ENCODE measurements around the gene SNAI3. TPM values are rescaled to one million over a fixed set of nuclear protein-coding genes. Genes with fewer than 3 reads are reported as not detected.

The SNAI3 gene
- total and polyA plus RNA-seq, 7 experiments from 2014 or later: 2.7 to 13.5 (median 6.5) TPM

- ATAC-seq: no peak
- Histone ChIP-seq H3K9me3 (ENCODE audit: control insufficient read depth in 2 of 3, low read length in 3 of 3) (no peaks in the 10 kb centered on the region), H3K27me3 (ENCODE audit: control insufficient read depth in 2 of 2, insufficient read depth in 2 of 2, low read length in 2 of 2) (no peaks in the 10 kb centered on the region), H3K4me3 (ENCODE audit: low read length) (no peak overlapping the region), H3K4me1 (ENCODE audit: control insufficient read depth in 2 of 2, insufficient read depth in 2 of 2, low read length in 2 of 2) (peaks cover 3 to 5% of the 10 kb centered on the region in 2 donors), H3K27ac (ENCODE audit: low read depth, low read length) (no peak overlapping the region), H3K36me3 (ENCODE audit: control insufficient read depth in 2 of 3, insufficient read depth in 3 of 3, low read length in 3 of 3) (peaks cover 0 to 57% (median 0%) of the 10 kb centered on the region in 3 experiments)
- no peak overlapping the region for H3K27ac Mint-ChIP-seq
- peaks cover 0 to 8% (median 0%) of the 10 kb centered on the region in 7 donors for H3K4me1 Mint-ChIP-seq
- peaks cover 0 to 12% (median 0%) of the 10 kb centered on the region in 5 donors for H3K36me3 Mint-ChIP-seq
- H3K27me3 Mint-ChIP-seq: no peaks in the 10 kb centered on the region
- ChIA-PET CTCF (no interaction called here), POLR2A (no interaction called here)
- no peaks in the 10 kb centered on the region for H3K9me3 Mint-ChIP-seq
- H3K4me3 Mint-ChIP-seq: no peak overlapping the region
- no peak for DNase-seq
- intact Hi-C loops (cut with micrococcal nuclease): no loop called here
Measured at GRCh38 chr16:88732961-88733294, 46.6 kb upstream of the SNAI3 start.

- H3K4me1 Mint-ChIP-seq: peaks cover 0 to 8% (median 0%) of the 10 kb centered on the region in 7 donors
- DNase-seq (no peak), ATAC-seq (no peak)
- Histone ChIP-seq H3K27ac (ENCODE audit: low read depth, low read length) (no peak overlapping the region), H3K9me3 (ENCODE audit: control insufficient read depth in 2 of 3, low read length in 3 of 3) (no peaks in the 10 kb centered on the region), H3K36me3 (ENCODE audit: control insufficient read depth in 2 of 3, insufficient read depth in 3 of 3, low read length in 3 of 3) (peaks cover 0 to 59% (median 0%) of the 10 kb centered on the region in 3 experiments), H3K4me1 (ENCODE audit: control insufficient read depth in 2 of 2, insufficient read depth in 2 of 2, low read length in 2 of 2) (no peaks in the 10 kb centered on the region), H3K27me3 (ENCODE audit: control insufficient read depth in 2 of 2, insufficient read depth in 2 of 2, low read length in 2 of 2) (no peaks in the 10 kb centered on the region), H3K4me3 (ENCODE audit: low read length) (no peak overlapping the region)
- H3K27me3 Mint-ChIP-seq: no peaks in the 10 kb centered on the region
- H3K9me3 Mint-ChIP-seq: no peaks in the 10 kb centered on the region
- POLR2A ChIA-PET: no interaction called here
- H3K36me3 Mint-ChIP-seq: peaks cover 0 to 12% (median 0%) of the 10 kb centered on the region in 5 donors
- H3K27ac Mint-ChIP-seq: no peak overlapping the region
- H3K4me3 Mint-ChIP-seq: no peak overlapping the region
- intact Hi-C loops (cut with micrococcal nuclease): no loop called here
- CTCF ChIA-PET: no interaction called here
Measured at GRCh38 chr16:88732172-88732960, 46.1 kb upstream of the SNAI3 start.

GRCh38 chr16:88731699-88732098 is 45.4 kb upstream of the SNAI3 start:
- no peaks in the 10 kb centered on the region for H3K9me3 Mint-ChIP-seq
- H3K27ac Mint-ChIP-seq: peak overlapping the region in 1 of 9 donors; percentile 25
- Histone ChIP-seq H3K9me3 (ENCODE audit: control insufficient read depth in 2 of 3, low read length in 3 of 3) (no peaks in the 10 kb centered on the region), H3K27me3 (ENCODE audit: control insufficient read depth in 2 of 2, insufficient read depth in 2 of 2, low read length in 2 of 2) (no peaks in the 10 kb centered on the region), H3K4me3 (ENCODE audit: low read length) (no peak overlapping the region), H3K36me3 (ENCODE audit: control insufficient read depth in 2 of 3, insufficient read depth in 3 of 3, low read length in 3 of 3) (peaks cover 0 to 66% (median 0%) of the 10 kb centered on the region in 3 experiments), H3K4me1 (ENCODE audit: control insufficient read depth in 2 of 2, insufficient read depth in 2 of 2, low read length in 2 of 2) (no peaks in the 10 kb centered on the region), H3K27ac (ENCODE audit: low read depth, low read length) (no peak overlapping the region)
- peak overlapping the region in 1 of 10 donors; percentile 9 for H3K4me3 Mint-ChIP-seq
- ChIA-PET CTCF (no interaction called here), POLR2A (no interaction called here)
- no peaks in the 10 kb centered on the region for H3K27me3 Mint-ChIP-seq
- peaks cover 0 to 8% (median 0%) of the 10 kb centered on the region in 7 donors for H3K4me1 Mint-ChIP-seq
- H3K36me3 Mint-ChIP-seq: peaks cover 0 to 12% (median 0%) of the 10 kb centered on the region in 5 donors
- ATAC-seq (no peak), DNase-seq (no peak)
- intact Hi-C loops (cut with micrococcal nuclease): no loop called here

- peaks cover 0 to 13% (median 0%) of the 10 kb centered on the region in 5 donors for H3K36me3 Mint-ChIP-seq
- CTCF ChIA-PET: no interaction called here
- POLR2A ChIA-PET: no interaction called here
- H3K4me1 Mint-ChIP-seq: peaks cover 0 to 8% (median 0%) of the 10 kb centered on the region in 7 donors
- H3K27me3 ChIP-seq (ENCODE audit: control insufficient read depth in 2 of 2, insufficient read depth in 2 of 2, low read length in 2 of 2): no peaks in the 10 kb centered on the region
- H3K27ac Mint-ChIP-seq: peak overlapping the region in 1 of 9 donors; percentile 50
- H3K4me1 ChIP-seq (ENCODE audit: control insufficient read depth in 2 of 2, insufficient read depth in 2 of 2, low read length in 2 of 2): no peaks in the 10 kb centered on the region
- peak overlapping the region in 1 of 10 donors; percentile 29 for H3K4me3 Mint-ChIP-seq
- no peaks in the 10 kb centered on the region for H3K9me3 ChIP-seq (ENCODE audit: control insufficient read depth in 2 of 3, low read length in 3 of 3)
- DNase-seq (no peak), ATAC-seq (no peak)
- H3K27me3 Mint-ChIP-seq: no peaks in the 10 kb centered on the region
- no peak overlapping the region for H3K27ac ChIP-seq (ENCODE audit: low read depth, low read length)
- H3K4me3 ChIP-seq (ENCODE audit: low read length): no peak overlapping the region
- no peaks in the 10 kb centered on the region for H3K9me3 Mint-ChIP-seq
- peaks cover 0 to 71% (median 0%) of the 10 kb centered on the region in 3 experiments for H3K36me3 ChIP-seq (ENCODE audit: control insufficient read depth in 2 of 3, insufficient read depth in 3 of 3, low read length in 3 of 3)
- intact Hi-C loops (cut with micrococcal nuclease): no loop called here
Measured at GRCh38 chr16:88730632-88731607, 44.6 kb upstream of the SNAI3 start.

- CTCF ChIA-PET: no interaction called here
- no peaks in the 10 kb centered on the region for H3K9me3 ChIP-seq (ENCODE audit: control insufficient read depth in 2 of 3, low read length in 3 of 3)
- H3K4me1 ChIP-seq (ENCODE audit: control insufficient read depth in 2 of 2, insufficient read depth in 2 of 2, low read length in 2 of 2): no peaks in the 10 kb centered on the region
- POLR2A ChIA-PET: no interaction called here
- intact Hi-C loops (cut with micrococcal nuclease): no loop called here
- DNase-seq (no peak), ATAC-seq (no peak)
- peaks cover 0 to 8% (median 0%) of the 10 kb centered on the region in 7 donors for H3K4me1 Mint-ChIP-seq
- no peak overlapping the region for H3K4me3 ChIP-seq (ENCODE audit: low read length)
- H3K27me3 Mint-ChIP-seq: no peaks in the 10 kb centered on the region
- H3K4me3 Mint-ChIP-seq: no peak overlapping the region
- H3K9me3 Mint-ChIP-seq: no peaks in the 10 kb centered on the region
- peaks cover 0 to 13% (median 0%) of the 10 kb centered on the region in 5 donors for H3K36me3 Mint-ChIP-seq
- H3K27ac Mint-ChIP-seq: no peak overlapping the region
- no peaks in the 10 kb centered on the region for H3K27me3 ChIP-seq (ENCODE audit: control insufficient read depth in 2 of 2, insufficient read depth in 2 of 2, low read length in 2 of 2)
- no peak overlapping the region for H3K27ac ChIP-seq (ENCODE audit: low read depth, low read length)
- peaks cover 0 to 70% (median 2%) of the 10 kb centered on the region in 3 experiments for H3K36me3 ChIP-seq (ENCODE audit: control insufficient read depth in 2 of 3, insufficient read depth in 3 of 3, low read length in 3 of 3)
Measured at GRCh38 chr16:88727871-88728270, 41.6 kb upstream of the SNAI3 start.

- no peak for DNase-seq
- no peaks in the 10 kb centered on the region for H3K27me3 ChIP-seq (ENCODE audit: control insufficient read depth in 2 of 2, insufficient read depth in 2 of 2, low read length in 2 of 2)
- no peaks in the 10 kb centered on the region for H3K9me3 Mint-ChIP-seq
- H3K4me3 ChIP-seq (ENCODE audit: low read length): no peak overlapping the region
- H3K36me3 ChIP-seq (ENCODE audit: control insufficient read depth in 2 of 3, insufficient read depth in 3 of 3, low read length in 3 of 3): peaks cover 0 to 70% (median 4%) of the 10 kb centered on the region in 3 experiments
- CTCF ChIA-PET: no interaction called here
- H3K36me3 Mint-ChIP-seq: peaks cover 0 to 15% (median 0%) of the 10 kb centered on the region in 5 donors
- H3K4me1 Mint-ChIP-seq: peaks cover 0 to 8% (median 0%) of the 10 kb centered on the region in 7 donors
- H3K27ac Mint-ChIP-seq: no peak overlapping the region
- intact Hi-C loops (cut with micrococcal nuclease): no loop called here
- no peak overlapping the region for H3K27ac ChIP-seq (ENCODE audit: low read depth, low read length)
- H3K4me3 Mint-ChIP-seq: no peak overlapping the region
- H3K4me1 ChIP-seq (ENCODE audit: control insufficient read depth in 2 of 2, insufficient read depth in 2 of 2, low read length in 2 of 2): no peaks in the 10 kb centered on the region
- no peak for ATAC-seq
- H3K9me3 ChIP-seq (ENCODE audit: control insufficient read depth in 2 of 3, low read length in 3 of 3): no peaks in the 10 kb centered on the region
- POLR2A ChIA-PET: no interaction called here
- H3K27me3 Mint-ChIP-seq: no peaks in the 10 kb centered on the region
Measured at GRCh38 chr16:88726981-88727380, 40.7 kb upstream of the SNAI3 start.
